Measurements from ENCODE around the gene SLCO4A1.

DNA sequence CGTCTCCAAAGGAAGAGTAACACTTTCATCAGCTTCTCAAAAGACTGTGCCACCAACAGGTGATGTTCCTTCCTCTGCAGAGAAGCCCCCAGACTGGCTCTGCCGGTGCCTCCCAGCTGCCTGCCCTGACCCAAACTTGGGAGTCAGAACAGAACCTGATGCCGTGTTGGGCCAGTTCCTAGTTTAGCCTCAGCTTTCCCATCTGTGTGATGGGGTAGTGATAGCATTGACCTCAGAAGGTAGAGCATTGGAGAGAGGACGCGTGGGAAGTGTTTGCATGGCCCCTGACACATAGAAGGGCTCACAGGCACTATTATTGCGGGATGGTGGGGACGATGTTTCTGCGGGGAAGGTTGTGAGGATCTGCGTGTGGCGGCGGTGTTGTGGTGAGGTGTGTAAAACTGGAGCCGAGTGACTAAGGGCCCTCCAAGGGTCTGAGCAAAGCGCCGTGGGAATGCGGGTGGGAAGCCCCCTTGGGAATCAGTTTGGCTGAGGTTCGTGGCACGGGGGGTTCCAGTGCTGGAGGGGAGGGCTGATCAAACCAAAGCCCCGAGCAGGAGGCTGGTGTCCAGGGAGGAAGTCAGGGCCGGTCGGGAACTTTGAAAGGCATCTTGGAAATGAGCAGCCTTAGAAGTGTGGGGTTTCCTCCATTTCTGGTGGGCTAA lies 68.0 kb downstream of the SLCO4A1 start:
- TF ChIP-seq CTCF (IDR thresholded peaks at IDR 0.05) (no peak), EP300 (IDR thresholded peaks at IDR 0.05) (no peak)

Measured in ovary (tissue), 3 donors.